BE2C (cell line): ENCODE results near the gene MRPL42.
"Not testable (repeated sequence)": the region's sequence is repeated elsewhere in the genome, so short reads cannot be mapped to it uniquely, and the experiment has no call there.

Source experiments
- DNase-seq: peaks from one replicate; pipeline ENCODE4 v3.0.0-alpha.2; 2020
- H3K27me3 ChIP-seq: fragments of 250-450 bp; sonication (Bioruptor Pico); 2 replicates; pipeline ENCODE4 v1.5.1; 2020; ENCODE audit warnings: mild to moderate bottlenecking
- H3K36me3 ChIP-seq: fragments of 250-450 bp; sonication (Bioruptor Pico); 2 replicates; pipeline ENCODE4 v1.5.1; 2020; ENCODE audit warnings: mild to moderate bottlenecking
- H3K4me1 ChIP-seq: fragments of 250-450 bp; sonication (Bioruptor Pico); 2 replicates; pipeline ENCODE4 v1.5.1; 2020
- H3K4me3 ChIP-seq: 2 replicates; pipeline ENCODE4 v1.5.1; 2011; ENCODE audit warnings: low read depth, low read length
- H3K9me3 ChIP-seq: fragments of 250-450 bp; sonication (Bioruptor Pico); 2 replicates; pipeline ENCODE4 v1.5.1; 2020
- CTCF ChIP-seq: IDR thresholded peaks from 2 replicates; pipeline ENCODE4 v1.5.1; 2012; ENCODE audit warnings: mild to moderate bottlenecking, low read depth, low read length

MRPL42 gene

GRCh38 chr12:93426412-93426805 lies 40.9 kb upstream of the MRPL42 start:
- TF ChIP-seq CTCF = no peak
- Histone ChIP-seq H3K9me3 (no peaks in the 10 kb centered on the region), H3K4me3 (no peak overlapping the region), H3K4me1 (peaks cover 7% of the 10 kb centered on the region), H3K27me3 (no peaks in the 10 kb centered on the region), H3K36me3 (no peaks in the 10 kb centered on the region)
- DNase-seq = no peak

GRCh38 chr12:93427779-93428564 lies 39.3 kb upstream of the MRPL42 start:
- H3K36me3 ChIP-seq = no peaks in the 10 kb centered on the region
- peaks cover 5% of the 10 kb centered on the region for H3K4me1 ChIP-seq
- DNase-seq = no peak
- no peaks in the 10 kb centered on the region for H3K9me3 ChIP-seq
- TF ChIP-seq CTCF = no peak
- no peak overlapping the region for H3K4me3 ChIP-seq
- no peaks in the 10 kb centered on the region for H3K27me3 ChIP-seq

- H3K4me1 ChIP-seq = peaks cover 5% of the 10 kb centered on the region
- no peak for DNase-seq
Measured at GRCh38 chr12:93429448-93429847, 37.9 kb upstream of the MRPL42 start.

GRCh38 chr12:93429852-93430251 lies 37.5 kb upstream of the MRPL42 start:
- no peaks in the 10 kb centered on the region; the same call in 1 of the 2 replicates for H3K36me3 ChIP-seq
- DNase-seq = no peak
- no peaks in the 10 kb centered on the region for H3K27me3 ChIP-seq
- no peak overlapping the region for H3K4me3 ChIP-seq
- no peak for TF ChIP-seq CTCF
- H3K9me3 ChIP-seq = no peaks in the 10 kb centered on the region
- H3K4me1 ChIP-seq = peaks cover 5% of the 10 kb centered on the region

More at GRCh38 chr12:93429448-93429847, 37.9 kb upstream of the MRPL42 start:
- no peaks in the 10 kb centered on the region for H3K9me3 ChIP-seq
- no peak for TF ChIP-seq CTCF
- H3K4me3 ChIP-seq = no peak overlapping the region
- H3K27me3 ChIP-seq = no peaks in the 10 kb centered on the region
- H3K36me3 ChIP-seq = no peaks in the 10 kb centered on the region; the same call in 1 of the 2 replicates

- H3K36me3 ChIP-seq = no peaks in the 10 kb centered on the region; the same call in 1 of the 2 replicates
- H3K4me3 ChIP-seq = no peak overlapping the region
- TF ChIP-seq CTCF = no peak
- no peak for DNase-seq
- H3K27me3 ChIP-seq = no peaks in the 10 kb centered on the region
- H3K4me1 ChIP-seq = peaks cover 4% of the 10 kb centered on the region
- no peaks in the 10 kb centered on the region for H3K9me3 ChIP-seq
Measured at GRCh38 chr12:93430280-93430679, 37.0 kb upstream of the MRPL42 start.

- not testable (repeated sequence) for H3K4me3 ChIP-seq, H3K4me1 ChIP-seq, H3K9me3 ChIP-seq, DNase-seq, H3K36me3 ChIP-seq, H3K27me3 ChIP-seq
Measured at GRCh38 chr12:93432031-93432430, 35.3 kb upstream of the MRPL42 start.
